GM19468 (cell line): ENCODE results near the gene OR13C2.
"Not testable (repeated sequence)": the region's sequence is repeated elsewhere in the genome, so short reads cannot be mapped to it uniquely, and the experiment has no call there.

Experiments
- ATAC-seq: cut with Tn5 transposase; IDR thresholded peaks from one replicate; pipeline ENCODE4 v1.9.1; 2021; ENCODE audit warnings: mild to moderate bottlenecking, moderate library complexity, moderate number of reproducible peaks; ENCODE audit not compliant: unreplicated experiment; ENCODE audit errors: extremely low read depth

The OR13C2 gene

GRCh38 chr9:104605527-104605926, at the start of gene OR13C2:
Gene OR13C2, minus strand, starts transcription at chr9:104605627. Its CDS starts 0 bp downstream, at chr9:104605627.
- ATAC-seq = not testable (repeated sequence)

- no peak for ATAC-seq
Measured at GRCh38 chr9:104635456-104635855, 30.0 kb upstream of the OR13C2 start.

- no peak for ATAC-seq
Measured at GRCh38 chr9:104633976-104634520, 28.6 kb upstream of the OR13C2 start.

- not testable (repeated sequence) for ATAC-seq
Measured at GRCh38 chr9:104625964-104626363, 20.5 kb upstream of the OR13C2 start.

- ATAC-seq = no peak
Measured at GRCh38 chr9:104618104-104618503, 12.7 kb upstream of the OR13C2 start, which contains the start of gene OR13C9. Gene OR13C9, minus strand, starts transcription at chr9:104618204. Its CDS starts 0 bp downstream, at chr9:104618204.

- ATAC-seq = no peak
Measured at GRCh38 chr9:104617418-104617817, 12.0 kb upstream of the OR13C2 start.

GRCh38 chr9:104611213-104611612, 5.8 kb upstream of the OR13C2 start:
- ATAC-seq = no peak

GRCh38 chr9:104608336-104608735, 2.9 kb upstream of the OR13C2 start:
- no peak for ATAC-seq

GRCh38 chr9:104606152-104606551, 725 bp upstream of the OR13C2 start:
- ATAC-seq = no peak

GRCh38 chr9:104604801-104605200, 626 bp downstream of the OR13C2 start:
- ATAC-seq = no peak

GRCh38 chr9:104599313-104599712, 6.1 kb downstream of the OR13C2 start, which contains the start of gene OR13C5:
Gene OR13C5, minus strand, starts transcription at chr9:104599413. Its CDS starts 0 bp downstream, at chr9:104599413.
- not testable (repeated sequence) for ATAC-seq

GRCh38 chr9:104598749-104599148, 6.7 kb downstream of the OR13C2 start:
- ATAC-seq = not testable (repeated sequence)

- no peak for ATAC-seq
Measured at GRCh38 chr9:104589626-104590025, 15.8 kb downstream of the OR13C2 start.

- ATAC-seq = no peak
Measured at GRCh38 chr9:104586496-104587180, 18.8 kb downstream of the OR13C2 start.

- no peak for ATAC-seq
Measured at GRCh38 chr9:104580562-104580961, 24.9 kb downstream of the OR13C2 start.

GRCh38 chr9:104577263-104577662, 28.2 kb downstream of the OR13C2 start:
- no peak for ATAC-seq

GRCh38 chr9:104575456-104575855, 30.0 kb downstream of the OR13C2 start:
- no peak for ATAC-seq

- ATAC-seq = no peak
Measured at GRCh38 chr9:104572612-104573011, 32.8 kb downstream of the OR13C2 start.

- no peak for ATAC-seq
Measured at GRCh38 chr9:104568868-104569267, 36.6 kb downstream of the OR13C2 start, which contains the start of gene OR13C8. Gene OR13C8, plus strand, starts transcription at chr9:104569168. Its CDS starts 0 bp downstream, at chr9:104569168.

GRCh38 chr9:104564358-104564757, 41.1 kb downstream of the OR13C2 start:
- ATAC-seq = no peak

- ATAC-seq = no peak
Measured at GRCh38 chr9:104556830-104557634, 48.4 kb downstream of the OR13C2 start.
